GM19397 (cell line): ENCODE results near the gene ALOX5AP.
"Not testable (repeated sequence)": the region's sequence is repeated elsewhere in the genome, so short reads cannot be mapped to it uniquely, and the experiment has no call there.

Source experiments
- ATAC-seq: cut with Tn5 transposase; IDR thresholded peaks from one replicate; pipeline ENCODE4 v1.9.1; 2021; ENCODE audit warnings: mild to moderate bottlenecking, moderate library complexity; ENCODE audit not compliant: unreplicated experiment

ALOX5AP gene

DNA sequence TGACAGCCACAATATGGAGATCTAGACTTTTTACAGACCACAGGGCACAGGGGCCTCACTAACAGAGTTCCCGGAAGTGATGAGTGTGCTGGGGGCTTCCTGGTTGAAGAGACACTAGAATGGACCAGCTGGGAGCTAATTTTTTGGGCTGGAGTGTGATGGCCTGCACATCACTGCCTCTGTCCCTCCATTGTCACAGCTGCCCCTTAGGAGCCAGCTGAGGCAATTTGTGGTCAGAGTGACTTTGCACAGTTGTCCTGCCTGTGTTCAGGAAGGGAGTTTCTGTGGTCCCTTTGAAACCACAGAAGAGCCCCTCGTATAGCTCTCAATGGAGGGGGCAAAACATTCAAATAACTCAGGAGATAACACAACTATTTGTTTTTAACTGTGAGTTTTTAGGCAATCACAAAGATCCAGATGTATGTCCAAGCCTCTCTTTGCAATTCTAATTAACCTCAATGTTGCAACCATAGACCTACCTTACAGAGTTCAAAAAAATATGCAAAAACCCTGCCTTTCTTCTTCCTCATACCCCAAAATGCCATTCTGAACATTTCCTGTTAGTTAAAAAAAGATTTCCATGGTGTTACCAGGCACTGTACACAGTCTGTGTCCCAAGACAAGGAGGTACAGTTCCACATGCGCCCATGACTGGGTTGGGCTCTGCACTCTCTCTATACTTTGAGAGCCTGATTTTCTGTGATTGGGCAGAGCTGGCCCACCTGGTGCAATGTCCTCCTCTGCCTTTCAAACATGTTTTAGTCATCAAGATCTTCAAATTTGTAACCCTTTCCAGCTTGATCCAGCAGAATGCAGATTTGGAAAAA is 2.4 kb downstream of the ALOX5AP start:
- ATAC-seq, result no peak

DNA sequence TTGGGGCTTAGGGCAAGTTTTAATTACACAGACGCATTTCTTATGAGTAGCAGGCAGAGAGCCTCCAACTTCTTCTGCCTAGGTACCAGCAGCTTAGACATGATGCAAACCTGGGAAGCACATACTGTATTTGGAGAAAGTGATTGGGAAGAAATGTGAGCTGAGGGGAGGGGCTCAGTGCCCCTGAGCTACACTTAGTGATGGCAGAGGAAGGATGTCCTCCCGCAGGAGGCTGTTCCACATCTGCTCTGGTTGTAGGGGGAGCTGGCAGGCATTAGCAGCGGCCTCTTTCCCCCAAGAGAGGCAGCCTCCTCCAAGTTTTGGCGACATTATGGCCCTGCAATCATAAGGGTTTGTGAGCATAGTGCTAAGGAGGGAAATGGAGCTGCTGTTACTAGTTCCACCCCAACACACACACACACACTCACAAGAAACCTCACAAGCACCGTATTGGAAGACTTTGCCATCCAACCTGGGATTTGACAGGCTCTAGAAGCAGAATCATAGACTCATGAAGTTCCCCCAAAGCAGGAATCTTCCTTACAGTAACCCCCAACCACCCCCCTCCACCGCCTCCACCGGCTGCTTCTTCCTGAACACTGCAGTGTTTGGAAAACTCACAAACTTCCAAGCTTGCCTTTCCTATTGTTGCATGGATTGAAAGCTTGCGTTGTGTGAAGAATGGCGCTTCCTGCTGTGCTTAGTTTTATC is 3.3 kb downstream of the ALOX5AP start:
- ATAC-seq, result no peak

DNA sequence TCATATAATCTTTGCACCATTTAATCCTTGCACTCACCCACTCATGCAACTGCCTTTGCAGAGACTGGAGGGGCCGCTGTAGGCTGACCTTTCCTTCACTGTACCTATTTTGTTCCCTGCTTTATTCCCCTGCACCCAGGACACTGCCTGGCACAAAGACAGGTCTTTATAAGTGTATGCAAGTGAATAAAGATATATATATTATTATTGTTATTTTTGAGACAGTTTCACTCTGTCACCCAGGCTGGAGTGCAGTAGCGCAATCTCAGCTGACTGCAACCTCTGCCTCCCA is 3.8 kb downstream of the ALOX5AP start:
- no peak for ATAC-seq

DNA sequence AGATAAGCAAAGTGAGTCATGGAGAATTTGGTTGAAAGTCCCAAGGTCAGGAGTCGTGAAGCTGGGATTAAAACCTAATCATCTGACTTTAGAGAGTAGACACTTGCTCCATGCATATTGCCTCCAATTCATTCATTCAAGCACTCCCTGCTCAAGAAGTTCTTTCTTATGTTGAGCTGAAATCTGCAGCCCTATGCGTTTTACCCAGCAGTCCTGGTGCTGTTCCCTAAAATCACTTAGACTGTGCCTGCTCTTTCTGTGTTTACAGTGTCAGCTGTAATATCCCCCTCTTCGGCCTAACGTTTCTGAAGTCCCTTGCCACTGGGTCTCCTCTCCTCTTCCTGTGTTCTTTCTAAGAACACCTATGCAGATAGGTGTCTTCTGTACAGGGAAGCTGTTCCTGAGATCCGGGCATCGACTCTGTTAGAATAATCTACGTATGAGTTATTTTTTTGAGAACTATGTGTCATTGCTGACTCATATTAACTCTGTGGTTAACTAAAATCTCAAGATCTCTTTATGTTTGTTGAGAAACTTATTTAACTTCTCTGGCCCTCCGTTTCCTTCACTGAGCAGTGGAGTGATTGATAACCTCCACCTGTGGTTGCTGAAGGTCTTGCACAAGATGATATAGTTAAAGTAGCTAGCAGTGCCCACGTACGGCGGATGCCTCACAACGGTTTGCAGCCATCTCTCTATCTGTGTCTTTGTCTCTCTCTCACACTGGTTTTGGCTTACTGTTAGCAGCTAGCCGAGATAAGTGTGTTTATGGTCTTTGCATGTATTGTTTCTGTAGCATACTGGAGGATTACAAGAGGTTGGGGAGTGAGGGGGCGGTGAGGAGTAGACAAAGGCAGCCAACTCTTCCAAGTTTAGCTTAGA is 4.7 kb downstream of the ALOX5AP start:
- ATAC-seq, result peak; percentile 27

DNA sequence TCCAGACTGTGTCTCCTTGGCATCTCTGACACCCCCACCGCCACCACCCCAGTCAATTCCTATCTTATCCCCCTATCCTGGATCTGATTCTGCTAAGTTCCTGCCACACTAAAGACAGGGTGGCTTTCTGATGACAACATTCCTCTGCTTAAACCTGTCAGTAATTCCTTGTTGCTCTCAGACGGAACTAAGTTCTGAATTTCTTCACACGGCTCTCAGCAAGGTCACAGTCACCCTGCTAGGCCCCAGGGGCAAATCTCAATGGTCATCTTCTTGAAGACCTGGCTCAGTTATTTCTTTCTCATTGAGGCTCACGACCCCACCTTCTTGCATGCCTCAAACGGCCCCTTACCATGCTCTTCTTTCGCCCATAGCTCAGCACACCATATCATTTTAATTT is 7.6 kb downstream of the ALOX5AP start:
- ATAC-seq, result no peak

DNA sequence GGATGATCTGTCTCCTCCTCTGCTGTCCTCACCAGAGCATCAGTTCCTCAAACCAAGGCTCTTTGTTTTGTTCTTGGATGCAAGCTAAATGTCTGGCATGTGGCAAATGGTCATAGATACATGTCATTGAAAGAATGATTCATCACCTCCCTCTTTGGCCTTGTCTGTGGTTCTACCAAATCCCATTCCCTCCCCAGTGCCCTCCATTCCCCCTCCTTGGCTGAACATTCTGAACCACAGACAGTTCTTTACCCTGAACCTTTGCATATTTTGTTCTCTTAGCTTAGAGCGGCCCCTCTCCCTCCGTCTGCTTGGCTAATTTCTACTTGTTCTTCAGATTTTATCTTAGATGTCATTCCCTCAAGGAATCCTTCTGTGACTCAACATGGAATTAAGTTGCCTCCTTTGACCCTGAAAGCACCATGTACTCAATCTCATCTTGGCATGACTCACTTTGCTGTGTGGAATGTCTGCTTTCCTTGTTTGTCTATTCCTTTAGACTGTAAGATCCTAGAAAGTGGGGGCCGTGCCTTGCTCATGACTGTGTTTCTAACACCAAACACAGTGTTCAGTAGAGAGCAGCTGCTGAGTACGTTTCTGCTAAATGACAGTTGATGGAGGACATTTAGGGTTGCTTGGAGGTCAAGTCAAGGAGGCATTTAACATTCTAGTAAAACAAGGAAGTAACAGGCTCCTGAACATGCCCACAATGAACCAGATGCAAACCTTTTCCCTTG is 8.1 kb downstream of the ALOX5AP start:
- no peak for ATAC-seq

DNA sequence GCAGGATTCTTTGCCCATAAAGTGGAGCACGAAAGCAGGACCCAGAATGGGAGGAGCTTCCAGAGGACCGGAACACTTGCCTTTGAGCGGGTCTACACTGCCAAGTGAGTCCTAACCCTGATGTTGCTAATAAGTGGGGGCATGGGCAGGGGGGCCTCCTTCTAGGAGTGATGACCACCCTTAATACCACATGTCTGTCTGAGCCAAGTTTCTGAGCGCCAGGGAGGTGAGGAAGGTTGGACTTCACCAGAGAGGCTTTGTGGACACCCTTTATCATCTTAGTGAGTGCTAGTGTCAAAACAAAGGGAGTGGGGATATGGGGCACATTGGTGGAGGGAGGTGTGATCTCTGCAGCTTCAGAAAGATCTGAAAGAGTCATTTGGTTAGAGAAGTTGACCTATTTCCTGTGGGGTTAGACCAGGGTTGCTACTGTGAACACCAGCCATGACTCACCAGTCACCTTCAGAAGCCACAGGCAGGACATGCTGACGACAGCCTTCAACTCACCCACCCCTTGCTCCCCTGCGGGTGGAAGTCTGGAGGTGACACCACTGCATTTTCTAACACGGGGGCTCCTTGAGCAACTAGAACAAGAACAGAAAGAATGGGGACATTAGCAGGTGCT is 8.8 kb downstream of the ALOX5AP start:
- ATAC-seq, result peak; percentile 96

DNA sequence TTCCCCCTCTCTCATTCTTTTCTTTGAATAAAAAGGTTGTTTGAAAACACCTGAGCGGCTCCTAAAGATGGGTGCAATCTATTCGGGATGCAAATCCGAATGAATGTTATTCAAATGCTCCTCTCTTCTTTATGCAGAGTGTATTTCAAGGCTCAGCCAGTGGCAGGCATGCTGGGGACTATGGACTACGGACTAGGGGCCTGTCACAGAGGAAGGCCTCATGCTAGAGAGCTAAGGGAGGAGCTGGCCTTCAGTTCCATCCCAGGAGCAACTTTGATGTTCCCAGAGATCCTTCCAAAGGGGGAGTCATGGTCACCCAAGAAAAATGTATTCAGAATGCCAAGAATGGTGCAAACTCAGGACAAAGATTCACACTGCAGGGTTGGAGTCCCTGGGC is 9.3 kb downstream of the ALOX5AP start:
- ATAC-seq, result no peak

DNA sequence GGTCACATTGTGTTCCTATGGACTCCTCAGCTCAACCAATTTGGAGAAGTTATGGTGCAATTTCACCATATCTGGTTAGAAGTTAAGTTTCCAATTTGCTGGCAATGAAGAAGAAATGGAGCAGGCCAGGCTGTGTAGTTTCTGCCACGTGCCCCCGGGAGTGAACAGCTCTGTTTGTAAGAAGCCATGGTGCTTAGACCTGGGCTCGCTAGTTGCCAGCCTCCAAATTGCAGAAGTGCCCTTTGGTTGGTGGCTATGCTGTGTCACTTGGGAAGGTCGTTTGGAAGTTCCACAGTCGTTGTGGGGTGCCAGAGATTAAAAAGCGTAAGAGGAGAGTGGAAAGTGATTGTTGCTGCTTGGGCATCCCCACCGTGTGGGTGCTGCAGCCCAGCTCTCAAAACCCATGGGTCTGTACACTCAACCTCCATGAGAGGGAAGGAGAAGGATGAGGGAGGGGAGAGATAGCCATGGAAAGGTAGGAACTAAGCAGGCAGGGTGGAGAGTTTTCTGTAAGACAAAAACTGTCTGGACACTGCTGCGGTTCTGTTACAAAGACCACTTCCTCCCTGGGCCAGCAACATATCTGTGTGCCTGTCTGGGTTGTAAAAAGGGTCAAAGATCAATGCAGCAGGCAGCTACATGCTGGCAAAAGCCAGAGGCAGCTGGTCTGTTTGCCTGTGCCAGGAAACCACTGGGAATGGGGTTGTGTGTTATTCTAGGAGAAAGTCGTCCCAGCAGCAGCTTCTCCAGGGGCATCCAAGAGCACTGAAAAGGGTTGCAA is 10.8 kb downstream of the ALOX5AP start:
- no peak for ATAC-seq

DNA sequence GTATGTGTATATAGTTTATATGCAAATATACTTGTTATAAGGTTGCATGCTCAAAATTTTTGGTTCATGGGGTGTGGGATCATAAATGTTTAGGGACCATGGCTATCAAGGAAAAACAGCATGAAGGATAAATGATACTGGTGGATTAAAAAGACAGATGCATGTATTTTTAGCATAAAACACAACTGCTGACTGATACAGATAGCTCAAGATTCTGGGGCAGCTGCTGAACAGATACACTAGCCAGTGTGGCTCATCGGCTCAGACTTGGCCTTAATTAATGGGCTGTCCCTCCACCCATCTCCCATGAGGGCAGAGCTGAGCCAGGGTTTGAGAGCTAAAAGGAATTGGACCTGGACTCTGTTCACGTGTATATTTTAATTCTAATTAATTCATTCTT is 11.4 kb downstream of the ALOX5AP start:
- ATAC-seq, result no peak

DNA sequence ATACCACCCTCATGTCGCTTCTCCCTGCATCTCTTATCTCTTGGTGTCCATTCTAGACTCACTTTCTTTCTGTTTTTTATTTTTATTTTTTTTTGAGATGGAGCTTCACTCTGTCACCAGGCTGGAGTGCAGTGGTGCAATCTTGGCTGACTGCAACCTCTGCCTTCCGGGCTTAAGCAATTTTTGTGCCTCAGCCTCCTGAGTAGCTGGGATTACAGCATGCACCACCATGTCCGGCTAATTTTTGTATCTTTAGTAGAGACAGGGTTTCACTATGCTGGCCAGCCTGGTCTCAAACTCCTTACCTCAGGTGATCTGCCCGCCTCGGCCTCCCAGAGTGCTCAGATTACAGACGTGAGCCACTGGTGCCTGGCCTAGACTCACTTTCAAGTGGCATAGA is 12.5 kb downstream of the ALOX5AP start:
- ATAC-seq, result not testable (repeated sequence)

DNA sequence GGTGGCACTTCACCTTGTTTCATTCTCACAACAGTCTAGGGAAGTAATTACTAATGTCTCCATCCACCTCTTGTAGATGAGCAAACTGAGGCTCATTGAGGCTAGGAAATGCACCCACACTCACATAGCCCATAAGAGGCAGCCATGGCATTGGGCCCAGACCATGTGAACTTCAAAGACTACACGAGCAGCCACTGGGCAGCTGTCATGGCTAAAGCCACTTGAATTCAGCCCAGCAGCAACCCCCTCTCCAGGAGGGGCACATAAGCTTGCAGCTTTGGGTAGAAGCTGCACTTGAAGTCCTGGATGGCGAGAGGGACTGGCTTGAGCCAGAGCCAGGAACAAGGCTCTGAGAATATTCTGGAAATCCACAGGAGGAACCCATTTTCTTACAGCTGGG is 13.4 kb downstream of the ALOX5AP start:
- ATAC-seq, result no peak

DNA sequence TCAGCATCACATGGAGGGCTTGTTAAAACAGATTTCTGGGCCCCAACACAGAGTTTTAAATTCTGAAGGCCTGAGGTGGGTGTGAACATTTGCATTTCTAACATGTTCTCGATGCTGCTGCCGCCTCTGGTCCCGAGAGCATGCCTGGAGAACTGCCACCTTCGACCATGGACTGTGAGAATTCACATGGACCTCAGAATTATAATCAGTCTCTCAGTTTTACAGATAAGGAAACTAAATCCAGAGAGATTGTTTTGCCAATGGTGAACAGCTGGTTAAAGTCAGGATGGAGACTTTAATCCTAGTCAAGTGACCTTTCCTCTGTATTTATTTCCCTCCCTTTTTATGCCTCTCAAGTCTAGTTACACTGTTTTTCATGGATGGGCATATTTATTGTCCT is 14.7 kb downstream of the ALOX5AP start:
- ATAC-seq, result no peak

DNA sequence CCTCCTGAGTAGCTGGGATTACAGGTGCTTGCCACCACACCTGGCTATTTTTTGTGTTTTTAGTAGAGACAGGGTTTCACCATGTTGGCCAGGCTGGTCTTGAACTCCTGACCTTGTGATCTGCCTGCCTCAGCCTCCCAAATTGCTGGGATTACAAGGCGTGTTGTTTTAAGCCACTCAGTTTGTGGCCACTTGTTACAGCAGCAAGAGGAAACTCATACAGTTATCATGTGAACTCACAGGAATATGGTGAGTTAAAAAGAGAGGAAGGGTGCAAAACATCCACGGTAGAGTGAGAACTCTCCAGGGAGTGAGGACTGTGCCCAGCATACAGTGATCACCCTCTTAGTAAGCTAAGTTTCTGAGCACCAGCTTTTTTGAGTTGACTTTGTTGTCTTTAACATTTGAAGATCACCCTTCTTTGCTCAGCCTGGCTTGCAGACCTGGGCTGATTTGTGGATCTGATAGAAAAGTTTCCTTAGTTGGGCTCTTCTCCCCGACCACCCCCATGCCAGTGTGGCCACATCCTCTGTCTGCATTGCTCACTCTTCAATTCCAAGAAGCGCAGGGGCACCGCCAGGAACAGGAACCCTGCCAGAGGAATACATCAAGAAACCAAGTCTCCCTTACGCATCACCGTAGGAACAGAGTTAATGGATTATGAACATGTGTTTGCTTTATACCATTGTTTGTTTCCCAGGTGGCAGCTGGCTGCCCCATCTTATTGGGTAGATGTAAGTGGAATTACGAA is 16.0 kb downstream of the ALOX5AP start:
- no peak for ATAC-seq

DNA sequence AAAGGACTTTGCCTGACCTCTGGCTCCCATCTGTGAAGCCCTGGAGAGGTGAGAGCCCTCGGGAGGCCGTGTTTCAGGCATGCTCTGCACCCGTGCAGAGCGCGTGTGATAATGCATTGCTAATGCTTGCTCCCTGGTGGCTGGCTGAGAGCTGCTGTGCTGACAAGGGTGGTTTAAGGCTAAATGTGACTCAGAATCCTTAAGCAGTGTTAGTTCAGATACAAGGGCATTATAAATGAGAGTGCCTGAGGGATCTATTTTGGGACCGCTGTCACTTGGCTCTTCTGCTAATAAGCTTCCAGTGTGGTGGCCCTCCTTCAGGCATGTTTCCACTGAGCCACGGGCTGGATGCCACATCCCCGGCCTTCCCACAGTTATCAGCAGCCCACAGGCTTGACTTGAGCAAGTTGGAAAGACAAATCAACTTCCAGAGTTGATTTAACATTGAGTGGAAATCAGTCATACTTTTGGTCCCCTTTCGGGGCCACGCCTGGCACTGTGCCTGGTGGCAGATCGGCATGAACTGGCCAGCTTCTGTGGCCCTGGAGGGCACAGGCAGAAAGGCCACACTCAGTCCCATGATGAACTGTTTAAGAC is 17.0 kb downstream of the ALOX5AP start:
- no peak for ATAC-seq

DNA sequence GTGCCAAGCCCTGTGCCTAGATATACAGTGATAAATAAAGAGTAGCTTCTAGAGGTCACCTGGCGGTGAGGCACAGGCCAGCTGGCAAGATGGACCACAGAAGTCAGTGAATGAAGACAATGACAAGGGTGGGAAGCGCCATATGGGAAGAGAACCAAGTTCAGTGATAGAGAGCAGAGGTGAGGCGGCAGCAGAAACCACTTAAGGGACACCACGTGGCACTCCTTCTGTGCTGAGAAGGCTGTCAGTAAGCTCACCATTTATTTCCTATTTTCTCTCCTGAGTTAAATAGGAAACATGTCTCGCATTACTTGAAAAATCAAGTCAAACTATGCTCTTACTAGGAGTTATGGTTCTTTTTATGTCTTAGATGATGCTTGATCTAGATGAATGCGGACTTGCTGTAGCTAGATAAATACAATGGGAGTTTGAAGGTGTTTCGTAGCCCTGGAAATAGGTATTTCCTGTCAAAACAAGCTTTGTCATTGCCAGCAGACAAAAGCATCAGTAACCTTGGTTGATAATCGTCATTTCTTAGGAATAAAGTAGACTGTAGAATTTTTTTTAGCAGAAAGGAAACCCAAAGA is 17.8 kb downstream of the ALOX5AP start:
- no peak for ATAC-seq

DNA sequence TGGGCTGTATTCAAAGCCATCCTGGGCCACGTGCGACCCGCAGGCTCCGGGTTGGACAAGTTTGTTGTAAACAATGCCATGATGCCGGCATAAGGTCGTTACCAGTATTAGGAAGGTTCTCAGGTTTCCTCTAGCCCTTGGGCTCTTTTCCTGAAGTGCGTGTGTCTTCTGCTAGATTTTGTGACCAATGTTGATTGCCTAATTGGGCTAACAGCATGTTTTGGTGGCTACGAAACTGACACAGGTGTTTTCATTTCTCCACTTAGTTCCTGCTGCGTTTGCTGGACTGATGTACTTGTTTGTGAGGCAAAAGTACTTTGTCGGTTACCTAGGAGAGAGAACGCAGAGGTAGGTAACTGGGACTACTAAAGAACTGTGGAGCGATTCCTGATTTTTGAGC is 20.3 kb downstream of the ALOX5AP start:
- no peak for ATAC-seq

DNA sequence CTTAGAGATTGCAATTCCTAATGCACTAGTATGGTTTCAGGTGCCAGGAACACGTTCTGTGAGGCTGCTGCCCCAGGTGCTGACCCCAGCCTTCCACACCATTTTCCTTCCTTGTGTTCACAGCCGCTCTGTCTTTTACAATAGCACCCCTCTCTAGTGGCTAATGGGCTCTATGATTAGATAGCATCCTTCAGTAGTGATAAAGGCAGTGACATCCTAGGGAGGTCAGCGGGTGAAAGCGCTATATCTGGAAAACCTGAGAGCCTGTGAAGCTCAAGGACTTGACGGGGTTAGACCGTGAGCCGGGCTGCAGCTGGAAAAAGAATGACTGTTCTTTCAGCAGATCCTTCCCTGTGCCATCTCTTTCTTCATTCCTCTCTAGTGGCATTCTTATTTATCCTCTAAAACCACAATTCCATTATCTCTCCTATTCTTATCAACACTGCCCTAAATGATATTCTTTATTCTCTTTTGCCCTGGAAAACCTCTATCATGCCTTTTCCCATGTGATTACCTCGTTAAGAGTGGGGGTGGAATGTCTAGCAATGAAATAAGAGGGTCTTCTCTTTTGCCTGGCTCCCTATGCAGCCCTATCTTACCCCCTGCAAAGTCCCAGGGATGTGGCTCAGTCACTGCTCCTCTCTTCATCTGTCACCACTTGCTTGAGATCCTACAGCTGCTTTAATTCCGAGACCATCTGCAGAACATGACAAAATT is 21.8 kb downstream of the ALOX5AP start:
- ATAC-seq, result no peak
